GM18861 (cell line): ENCODE measurements around the gene RPTN.

Experiments used
- ATAC-seq: cut with Tn5 transposase; IDR thresholded peaks from one replicate; pipeline ENCODE4 v1.9.1; 2021; ENCODE audit not compliant: unreplicated experiment

The RPTN gene

DNA sequence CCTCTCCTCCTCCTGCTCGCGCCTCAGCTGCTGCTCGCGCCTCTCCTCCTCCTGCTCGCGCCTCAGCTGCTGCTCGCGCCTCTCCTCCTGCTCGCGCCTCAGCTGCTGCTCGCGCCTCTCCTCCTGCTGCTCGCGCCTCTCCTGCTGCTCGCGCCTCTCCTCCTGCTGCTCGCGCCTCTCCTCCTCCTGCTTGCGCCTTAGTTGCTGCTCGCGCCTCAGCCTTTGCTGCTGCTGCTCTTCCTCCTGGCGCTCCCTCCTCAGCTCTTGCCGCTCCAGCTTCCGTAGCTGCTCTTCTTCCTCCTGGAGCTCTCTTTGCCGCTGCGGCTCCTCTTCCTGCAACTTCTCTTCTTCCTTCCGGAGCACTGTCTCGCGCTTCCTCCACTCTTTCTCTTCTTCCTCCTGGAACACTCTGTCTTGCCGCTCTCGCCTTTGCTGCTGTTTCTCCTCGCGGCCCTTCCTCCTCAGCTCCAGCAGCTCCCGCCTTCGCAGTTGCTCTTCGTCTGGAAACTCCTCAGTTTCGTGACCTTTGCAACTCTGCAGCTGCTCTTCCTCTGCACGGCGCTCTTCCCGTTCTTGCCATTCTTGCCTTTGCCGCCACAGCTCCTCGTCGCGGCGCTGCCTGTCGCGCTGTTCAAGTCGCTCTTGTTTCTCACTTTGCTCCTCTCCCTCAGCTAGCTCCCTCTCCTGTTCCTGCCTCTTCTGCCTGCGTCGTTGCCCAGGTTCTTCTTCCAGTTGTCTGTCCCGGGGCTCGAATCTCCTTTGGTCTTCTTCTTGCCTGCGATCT, 46.7 kb downstream of the RPTN start:
- no peak for ATAC-seq

DNA sequence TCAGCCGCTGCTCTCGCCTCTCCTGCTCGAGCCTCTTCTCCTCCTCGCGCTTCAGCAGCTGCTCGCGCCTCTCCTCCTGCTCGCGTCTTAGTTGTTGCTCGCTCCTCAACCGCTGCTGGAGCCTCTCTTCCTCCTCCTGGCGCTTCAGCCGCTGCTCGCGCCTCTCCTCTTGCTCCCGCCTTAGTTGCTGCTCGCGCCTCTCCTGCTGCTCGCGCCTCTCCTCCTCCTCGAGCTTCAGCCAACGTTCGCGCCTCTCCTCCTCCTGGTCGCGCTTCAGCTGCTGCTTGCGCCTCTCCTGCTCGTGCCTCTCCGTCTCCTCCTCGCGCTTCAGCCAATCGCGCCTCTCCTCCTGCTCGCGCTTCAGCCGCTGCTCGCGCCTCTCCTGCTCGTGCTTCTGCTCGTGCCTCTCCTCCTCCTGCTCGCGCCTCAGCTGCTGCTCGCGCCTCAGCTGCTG, 47.5 kb downstream of the RPTN start:
- no peak for ATAC-seq

DNA sequence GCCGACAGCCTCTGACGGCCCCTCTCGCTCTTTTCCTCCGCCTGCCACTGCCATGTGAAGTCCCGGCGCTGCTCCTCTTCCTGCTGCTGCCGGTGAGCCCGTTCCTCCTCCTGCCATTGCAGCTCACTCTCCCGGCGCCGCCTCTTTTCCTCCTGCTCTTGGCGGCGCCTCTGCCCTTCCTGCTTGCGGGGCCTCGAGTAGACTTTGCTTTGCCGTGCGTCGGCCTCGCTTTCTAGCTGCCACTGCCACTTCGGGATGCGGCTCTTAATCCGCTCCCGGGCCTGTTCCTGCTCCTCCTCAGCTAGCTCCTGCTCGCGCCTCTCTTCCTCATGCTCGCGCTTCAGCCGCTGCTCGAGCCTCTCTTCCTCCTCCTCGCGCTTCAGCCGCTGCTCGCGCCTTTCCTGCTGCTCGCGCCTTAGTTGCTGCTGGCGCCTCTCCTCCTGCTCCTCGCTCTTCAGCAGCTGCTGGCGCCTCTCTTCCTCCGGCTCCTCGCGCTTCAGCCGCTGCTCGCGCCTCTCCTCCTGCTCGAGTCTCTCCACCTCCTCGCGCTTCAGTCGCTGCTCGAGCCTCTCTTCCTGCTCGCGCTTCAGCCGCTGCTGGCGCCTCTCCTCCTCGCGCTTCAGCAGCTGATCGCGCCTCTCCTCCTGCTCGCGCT, 48.0 kb downstream of the RPTN start:
- ATAC-seq: no peak

DNA sequence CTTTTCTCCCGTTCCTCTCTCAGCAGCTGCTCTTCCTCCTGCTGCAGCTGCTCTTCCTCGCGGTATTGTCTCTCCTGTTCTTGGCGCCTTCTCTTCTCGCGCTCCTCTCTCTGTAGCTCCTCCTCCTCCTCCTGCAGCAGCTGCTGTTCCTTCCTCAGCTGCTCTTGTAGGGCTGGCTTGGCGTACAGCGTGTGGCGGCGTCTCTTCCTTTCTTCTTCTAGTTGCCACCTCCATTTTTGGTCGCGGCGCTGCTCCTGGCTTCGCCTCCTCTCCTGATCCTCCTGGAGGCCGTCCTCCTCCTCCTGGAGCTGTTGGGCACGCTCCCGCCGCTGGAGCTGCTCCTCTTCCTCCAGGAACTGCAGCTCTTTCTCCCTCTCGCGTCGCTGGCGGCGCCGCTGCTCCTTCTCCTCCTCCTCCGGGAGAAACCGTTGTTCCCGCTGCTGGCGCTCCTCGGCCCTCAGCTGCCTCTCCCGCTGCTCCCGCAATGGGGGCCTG, 48.6 kb downstream of the RPTN start:
- no peak for ATAC-seq

DNA sequence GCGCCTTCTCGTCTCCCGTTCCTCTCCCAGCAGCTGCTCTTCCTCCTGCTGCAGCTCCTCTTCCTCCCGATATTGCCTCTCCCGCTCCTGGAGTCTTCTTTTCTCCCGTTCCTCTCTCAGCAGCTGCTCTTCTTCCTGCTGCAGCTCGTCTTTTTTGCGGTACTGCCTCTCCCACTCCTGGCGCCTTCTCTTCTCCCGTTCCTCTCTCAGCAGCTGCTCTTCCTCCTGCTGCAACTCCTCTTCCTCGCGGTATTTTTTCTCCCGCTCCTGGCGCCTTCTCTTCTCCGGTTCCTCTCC, 49.1 kb downstream of the RPTN start:
- no peak for ATAC-seq

DNA sequence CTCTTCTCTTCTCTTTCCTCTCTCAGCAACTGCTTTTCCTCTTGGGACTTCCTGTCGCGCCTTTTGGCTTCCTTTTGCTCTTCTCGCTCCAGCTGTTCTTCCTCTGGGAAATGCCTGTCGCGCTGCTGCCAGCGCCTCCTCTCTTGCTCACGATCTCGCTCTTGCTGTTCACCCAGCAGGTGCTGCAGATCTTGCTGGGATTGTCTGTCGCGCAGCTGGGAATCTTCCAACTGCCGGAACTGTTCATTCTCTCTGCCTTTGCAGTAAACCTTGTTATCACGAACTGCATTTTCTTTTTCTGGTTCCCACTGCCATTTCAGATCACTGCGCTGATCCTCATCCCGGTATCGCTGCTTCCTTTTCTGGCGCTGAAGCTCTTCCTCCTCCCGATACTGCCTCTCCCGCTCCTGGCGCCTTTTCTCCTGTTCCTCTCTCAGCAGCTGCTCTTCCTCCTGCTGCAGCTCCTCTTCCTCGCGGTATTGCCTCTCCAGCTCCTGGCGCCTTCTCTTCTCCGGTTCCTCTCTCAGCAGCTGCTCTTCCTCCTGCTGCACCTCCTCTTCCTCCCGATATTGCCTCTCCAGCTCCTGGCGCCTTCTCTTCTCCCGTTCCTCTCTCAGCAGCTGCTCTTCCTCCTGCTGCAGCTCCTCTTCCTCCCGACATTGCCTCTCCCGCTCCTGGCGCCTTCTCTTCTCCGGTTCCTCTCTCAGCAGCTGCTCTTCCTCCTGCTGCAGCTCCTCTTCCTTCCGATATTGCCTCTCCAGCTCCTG, 49.6 kb downstream of the RPTN start:
- ATAC-seq: no peak

DNA sequence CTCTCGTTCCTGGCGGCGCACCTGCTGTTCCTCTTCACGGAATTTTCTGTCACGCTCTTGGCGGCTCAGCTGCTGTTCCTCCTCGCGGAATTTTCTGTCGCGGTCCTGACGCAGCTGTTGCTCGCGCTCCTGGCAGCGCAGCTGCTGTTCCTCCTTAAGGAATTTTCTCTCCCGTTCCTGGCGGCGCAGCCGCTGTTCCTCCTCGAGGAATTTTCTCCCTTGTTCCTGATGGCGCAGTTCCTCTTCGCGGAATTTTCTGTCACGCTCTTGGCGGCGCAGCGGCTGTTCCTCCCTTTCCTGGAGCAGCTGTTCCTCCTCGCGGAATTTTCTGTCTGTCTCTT, 50.2 kb downstream of the RPTN start:
- ATAC-seq: no peak

DNA sequence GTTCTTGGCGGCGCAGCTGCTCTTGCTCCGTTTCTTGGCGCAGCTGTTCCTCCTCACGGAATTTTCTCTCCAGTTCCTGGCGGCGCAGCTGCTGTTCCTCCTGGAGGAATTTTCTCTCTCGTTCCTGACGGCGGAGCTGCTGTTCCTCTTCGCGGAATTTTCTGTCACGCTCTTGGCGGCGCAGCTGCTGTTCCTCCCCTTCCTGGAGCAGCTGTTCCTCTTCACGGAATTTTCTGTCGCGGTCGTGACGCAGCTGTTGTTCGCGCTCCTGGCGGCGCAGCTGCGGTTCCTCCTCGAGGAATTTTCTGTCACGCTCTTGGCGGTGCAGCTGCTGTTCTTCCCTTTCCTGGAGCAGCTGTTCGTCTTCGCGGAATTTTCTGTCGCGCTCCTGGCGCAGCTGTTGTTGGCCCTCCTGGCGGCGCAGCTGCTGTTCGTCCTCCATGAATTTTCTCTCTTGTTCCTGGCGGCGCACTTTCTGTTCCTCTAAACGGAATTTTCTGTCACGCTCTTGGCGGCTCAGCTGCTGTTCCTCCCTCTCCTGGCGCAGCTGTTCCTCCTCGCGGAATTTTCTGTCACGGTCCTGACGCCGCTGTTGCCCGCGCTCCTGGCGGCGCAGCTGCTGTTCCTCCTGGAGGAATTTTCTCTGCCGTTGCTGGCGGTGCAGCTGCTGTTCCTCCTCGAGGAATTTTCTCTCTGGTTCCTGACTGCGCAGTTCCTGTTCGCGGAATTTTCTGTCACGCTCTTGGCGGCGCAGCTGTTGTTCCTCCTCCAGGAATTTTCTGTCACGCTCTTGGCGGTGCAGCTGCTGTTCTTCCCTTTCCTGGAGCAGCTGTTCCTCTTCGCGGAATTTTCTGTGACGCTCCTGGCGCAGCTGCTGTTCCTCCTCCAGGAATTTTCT, 50.8 kb downstream of the RPTN start:
- ATAC-seq: no peak

DNA sequence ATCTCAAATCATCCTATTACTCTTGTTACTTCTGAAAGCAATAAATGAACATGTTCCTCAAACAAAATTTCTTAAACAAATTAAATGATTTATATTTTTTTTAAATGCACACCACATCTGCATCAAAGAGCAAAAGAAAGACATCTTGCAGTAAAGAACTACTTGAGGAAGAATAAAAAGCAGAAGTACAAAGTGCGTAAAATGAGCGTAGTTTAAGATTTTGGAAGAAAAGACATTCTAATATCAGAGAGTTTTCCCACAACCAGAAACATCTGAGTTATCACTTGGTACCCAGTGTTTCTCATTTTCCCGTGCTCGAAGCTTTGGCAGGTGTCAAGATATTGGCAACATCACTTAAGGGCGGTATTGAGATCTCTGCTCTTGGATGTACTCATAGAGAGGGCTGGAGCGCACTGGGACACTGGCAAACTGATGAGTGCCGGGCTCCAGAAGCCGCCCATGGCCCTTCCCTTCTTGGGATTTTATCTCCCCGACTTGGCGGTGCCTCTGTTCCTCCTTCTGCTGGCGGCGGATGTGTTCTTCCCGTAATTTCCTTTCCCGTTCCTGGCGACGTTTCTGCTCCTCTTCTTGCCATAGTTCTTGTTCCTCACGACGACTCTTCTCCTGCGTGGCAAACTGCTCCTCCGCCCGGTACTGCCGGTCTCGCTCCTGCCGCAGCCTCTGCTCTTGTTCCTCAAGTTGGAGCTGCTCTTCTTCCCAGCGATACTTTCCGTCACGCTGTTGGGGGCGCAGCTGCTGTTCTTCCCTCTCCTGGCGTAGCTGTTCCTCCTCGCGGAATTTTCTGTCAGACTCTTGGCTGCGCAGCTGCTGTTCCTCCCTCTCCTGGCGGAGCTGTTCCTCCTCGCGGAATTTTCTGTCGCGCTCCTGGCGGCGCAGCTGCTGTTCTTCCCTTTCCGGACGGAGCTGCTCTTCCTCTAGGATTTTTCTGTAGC, 51.7 kb downstream of the RPTN start:
- ATAC-seq: no peak

DNA sequence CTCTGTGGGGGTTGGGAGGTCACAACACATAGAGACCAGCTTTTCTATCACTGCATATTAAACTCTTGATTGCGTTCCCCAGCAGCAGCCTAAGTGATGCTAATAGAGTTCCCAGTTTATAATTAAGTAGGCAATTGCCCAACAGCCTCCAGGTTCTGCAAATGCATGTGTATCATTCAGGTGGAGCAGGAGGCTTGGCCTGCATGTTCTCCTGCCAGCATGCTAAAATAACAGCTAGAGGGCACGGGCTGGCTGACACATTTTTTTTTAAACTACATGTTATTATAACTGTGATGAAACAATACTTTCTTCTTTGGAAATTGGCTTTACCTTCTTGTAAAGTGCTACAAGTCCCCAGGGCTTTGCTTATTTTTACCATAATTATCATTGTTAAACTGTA, 54.2 kb downstream of the RPTN start:
- no peak for ATAC-seq
